ENCODE measurements around the gene LRRC40.

The LRRC40 gene

GRCh38 chr1:70115315-70115714 is 90.1 kb downstream of the LRRC40 start:
- DNase-seq (ENCODE audit: low read depth), result no peak

GRCh38 chr1:70112838-70113237 is 92.5 kb downstream of the LRRC40 start:
- DNase-seq (ENCODE audit: low read depth), result no peak

- no peak for DNase-seq (ENCODE audit: low read depth)
Observed at GRCh38 chr1:70109241-70109640, 96.1 kb downstream of the LRRC40 start.

GRCh38 chr1:70103770-70104169 is 101.6 kb downstream of the LRRC40 start:
- no peak for DNase-seq (ENCODE audit: low read depth)

GRCh38 chr1:70101774-70102173 is 103.6 kb downstream of the LRRC40 start:
- DNase-seq (ENCODE audit: low read depth), result no peak

- no peak for DNase-seq (ENCODE audit: low read depth)
Observed at GRCh38 chr1:70101231-70101630, 104.1 kb downstream of the LRRC40 start.

Measured in iris pigment epithelial cell (primary cell).